Posterior vena cava (tissue), 2 donors: ENCODE results near the gene GRAP. TPM values are rescaled to one million over a fixed set of nuclear protein-coding genes. Genes with fewer than 3 reads are reported as not detected.

Experiments used
- DNase-seq: peaks from one replicate; pipeline ENCODE4 v3.0.0-alpha.2; 2020; ENCODE audit warnings: low spot score
- intact Hi-C, 2 donors: fragments of 100-400 bp; cut with DNase I; formaldehyde crosslinking; loops; one replicate each; pipeline versions ENCODE4 v1.14.1 to v1.14.2; 2022 to 2023
- total RNA-seq, 2 donors: library from RNA; stranded (reverse); fragmentation: NEBNext Ultra II Directional; extraction: Animal tissue kit (Norgen Biotek cat#: 25700); gene quantifications; one replicate each; pipeline ENCODE4 v1.2.1, GENCODE V29; 2021
- donor health status: DM: yes; HTN: yes; CAD: no.
- donor health status: DM: yes; HTN: yes; CAD: no.

The GRAP gene
- total RNA-seq, 2 donors from 2014 or later = 4.0 to 6.8 TPM

- intact Hi-C loops = loop anchor here in 1 of 2 donors (5.0 to 10.0 kb wide), 2 partner anchors 873 to 1275 kb away; no protein-coding TSS in a partner anchor
- no peak for DNase-seq
Observed at GRCh38 chr17:19009970-19010369, 36.8 kb downstream of the GRAP start.

GRCh38 chr17:19006698-19007097, 40.1 kb downstream of the GRAP start:
- intact Hi-C loops = loop anchor here in 1 of 2 donors (5.0 kb wide), 1 partner anchor 869 kb away; no protein-coding TSS in a partner anchor
- no peak for DNase-seq

GRCh38 chr17:19005789-19006430, 40.8 kb downstream of the GRAP start:
- DNase-seq = no peak
- intact Hi-C loops = loop anchor here in 1 of 2 donors (5.0 kb wide), 1 partner anchor 869 kb away; no protein-coding TSS in a partner anchor

GRCh38 chr17:19005137-19005773, 41.5 kb downstream of the GRAP start:
- DNase-seq = no peak
- intact Hi-C loops = loop anchor here in 1 of 2 donors (5.0 kb wide), 1 partner anchor 868 kb away; no protein-coding TSS in a partner anchor

- intact Hi-C loops = loop anchor here in 1 of 2 donors (5.0 kb wide), 1 partner anchor 867 kb away; no protein-coding TSS in a partner anchor
- DNase-seq = peak; percentile 91
Observed at GRCh38 chr17:19004421-19005136, 42.2 kb downstream of the GRAP start, which contains the start of gene FAM83G. Gene FAM83G (minus strand): TSS chr17:19004764. CDS start chr17:19004041, 723 bp downstream.

GRCh38 chr17:19003543-19004420, 43.0 kb downstream of the GRAP start:
- DNase-seq = no peak
- intact Hi-C loops = no loop called here

GRCh38 chr17:19002805-19003542, 43.8 kb downstream of the GRAP start:
- no peak for DNase-seq
- intact Hi-C loops = no loop called here

GRCh38 chr17:19001907-19002590, 44.7 kb downstream of the GRAP start:
- intact Hi-C loops = no loop called here
- DNase-seq = no peak

GRCh38 chr17:19000531-19001325, 46.0 kb downstream of the GRAP start:
- no peak for DNase-seq
- intact Hi-C loops = no loop called here

GRCh38 chr17:18999911-19000310, 46.8 kb downstream of the GRAP start:
- intact Hi-C loops = no loop called here
- DNase-seq = no peak

- intact Hi-C loops = no loop called here
Observed at GRCh38 chr17:18999394-18999793, 47.4 kb downstream of the GRAP start.

GRCh38 chr17:18997650-18998196, 49.0 kb downstream of the GRAP start:
- no peak for DNase-seq

More at GRCh38 chr17:18999394-18999793, 47.4 kb downstream of the GRAP start:
- DNase-seq = no peak

GRCh38 chr17:18996458-18996857, 50.3 kb downstream of the GRAP start:
- DNase-seq = no peak
- intact Hi-C loops = no loop called here

More at GRCh38 chr17:18997650-18998196, 49.0 kb downstream of the GRAP start:
- intact Hi-C loops = no loop called here

- intact Hi-C loops = no loop called here
- DNase-seq = no peak
Observed at GRCh38 chr17:18995220-18995619, 51.5 kb downstream of the GRAP start.

GRCh38 chr17:18994631-18995030, 52.1 kb downstream of the GRAP start:
- no peak for DNase-seq
- intact Hi-C loops = loop anchor here in 1 of 2 donors (5.0 kb wide), 1 partner anchor 773 kb away; no protein-coding TSS in a partner anchor

GRCh38 chr17:18993905-18994526, 52.7 kb downstream of the GRAP start:
- no peak for DNase-seq
- intact Hi-C loops = loop anchor here in 1 of 2 donors (5.0 kb wide), 1 partner anchor 773 kb away; no protein-coding TSS in a partner anchor
